SKM-1 treated with dmso at 0.1 percent for 144 hours (cell line): ENCODE data around the gene AUH.
A peak's percentile ranks its signal among the peaks of the same experiment; 100 is the strongest.

Experiments
- DNase-seq: peaks from one replicate; lab custom pipeline; 2025; ENCODE audit not compliant: unreplicated experiment; lab: John Stamatoyannopoulos, UW

AUH gene

DNA sequence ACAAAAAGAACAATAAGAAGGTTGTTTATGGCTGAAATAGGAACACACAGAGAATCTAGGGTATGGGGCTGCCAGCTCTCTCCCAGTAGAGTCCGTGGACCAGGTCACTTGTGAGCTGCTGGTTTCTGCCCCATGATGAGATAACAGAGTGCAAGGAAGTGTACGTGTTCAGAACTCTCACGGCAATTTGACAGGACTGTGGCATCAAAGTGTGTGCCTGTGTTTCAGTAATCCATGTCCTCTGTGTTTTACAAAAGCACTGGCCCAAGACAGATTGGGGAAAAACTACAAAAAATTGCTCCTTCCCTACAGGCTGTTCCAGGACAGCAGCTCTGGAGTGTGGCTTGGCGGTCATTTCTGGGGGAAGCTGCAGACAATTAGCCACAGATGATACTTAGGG, 184.6 kb downstream of the AUH start:
- DNase-seq = no peak

DNA sequence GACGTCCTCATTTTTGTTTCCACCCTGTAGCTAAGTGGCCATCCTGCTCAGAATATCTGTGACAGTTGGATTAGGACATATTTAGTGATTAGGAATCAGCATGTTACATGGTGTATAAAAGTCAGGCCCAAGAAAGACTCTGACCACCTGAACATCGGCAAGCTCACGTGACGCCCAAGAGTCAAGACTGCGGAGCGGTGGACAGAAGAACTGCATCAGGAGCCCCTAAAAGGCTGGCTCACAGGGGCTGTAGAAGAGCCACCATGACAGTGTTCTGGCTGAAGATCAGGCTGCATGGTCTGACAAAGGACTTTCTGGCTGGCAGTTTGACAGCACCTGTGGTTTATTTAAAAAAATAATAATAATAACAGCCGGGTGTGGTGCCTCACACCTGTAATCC, 185.3 kb downstream of the AUH start:
- no peak for DNase-seq

DNA sequence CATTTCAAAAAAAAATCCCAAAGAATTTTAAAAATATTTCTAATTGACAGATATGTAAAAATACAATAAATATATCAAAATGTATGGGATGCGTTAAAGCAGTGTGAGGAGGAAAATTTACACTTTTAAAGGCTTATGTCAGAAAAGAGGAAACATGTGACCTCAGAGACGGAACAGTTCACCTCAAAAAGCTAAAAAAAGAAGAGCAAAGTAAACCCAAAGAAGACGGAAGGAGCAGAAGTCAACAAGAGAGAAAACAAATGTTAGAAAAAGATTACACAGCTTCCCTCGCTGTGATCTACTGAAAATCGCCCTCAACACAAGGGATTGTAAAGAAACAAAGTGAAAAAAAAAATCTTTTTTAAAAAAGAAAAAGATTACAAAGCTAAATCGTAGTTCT, 186.9 kb downstream of the AUH start:
- DNase-seq = peak; percentile 34

DNA sequence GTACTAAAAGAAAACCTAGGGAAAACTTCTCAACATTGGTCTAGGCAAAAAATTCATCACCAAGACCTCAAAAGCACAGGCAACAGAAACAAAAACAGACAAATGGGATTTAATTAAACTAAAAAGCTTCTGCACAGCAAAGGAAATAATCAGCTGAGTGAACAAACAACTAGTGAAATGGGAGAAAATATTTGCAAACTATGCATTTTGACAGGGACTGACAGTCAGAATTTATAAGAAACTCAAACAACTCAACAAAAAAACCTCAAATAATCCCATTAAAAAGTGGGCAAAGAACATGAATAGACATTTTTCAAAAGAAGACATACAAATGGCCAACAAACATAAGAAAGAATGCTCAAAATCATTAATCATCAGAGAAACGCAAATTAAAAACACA, 189.4 kb downstream of the AUH start:
- DNase-seq = no peak

DNA sequence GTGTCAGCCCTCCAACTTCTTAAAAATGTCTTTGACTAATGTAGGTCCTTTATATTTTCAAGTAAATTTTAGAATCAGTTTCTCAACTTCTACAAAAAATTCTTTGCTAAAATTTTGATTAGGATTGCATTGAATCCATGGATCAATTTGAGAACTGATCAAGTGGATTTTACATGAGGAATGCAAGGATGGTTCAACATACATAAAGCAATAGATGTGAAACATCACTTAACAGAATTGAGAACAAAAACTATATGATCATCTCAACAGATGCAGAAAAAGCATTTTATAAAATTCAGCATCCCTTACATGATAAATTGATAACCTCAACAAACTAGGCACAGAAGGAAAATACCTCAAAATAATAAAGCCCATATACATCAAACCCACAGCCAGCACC, 190.8 kb downstream of the AUH start:
- DNase-seq = no peak

DNA sequence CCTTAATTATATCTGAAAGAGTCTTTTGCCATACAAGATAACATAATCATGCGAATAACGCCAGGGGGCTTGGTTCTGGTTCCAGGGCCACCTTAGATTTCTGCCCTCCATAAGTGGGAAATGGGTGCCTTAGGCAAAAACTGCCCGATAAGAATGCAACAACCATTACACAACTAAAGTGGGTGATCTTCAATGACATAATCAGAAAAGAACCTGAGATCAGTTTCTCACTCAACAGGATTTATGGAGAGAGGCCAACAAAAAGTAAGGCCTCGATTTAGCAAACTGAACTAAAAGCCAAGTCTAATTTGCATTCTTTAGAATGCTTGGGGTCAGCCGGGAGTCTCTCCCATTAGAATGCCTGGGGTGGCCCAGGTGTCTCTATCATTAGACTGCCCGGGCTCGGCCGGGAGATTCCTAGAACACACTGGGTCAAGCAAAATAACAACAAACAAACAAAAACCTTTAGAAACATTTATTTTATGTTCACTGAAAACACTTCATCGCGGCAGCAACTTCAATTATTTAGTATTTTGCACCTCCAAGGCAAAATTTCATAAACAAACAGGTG, 194.8 kb downstream of the AUH start:
- DNase-seq = no peak

DNA sequence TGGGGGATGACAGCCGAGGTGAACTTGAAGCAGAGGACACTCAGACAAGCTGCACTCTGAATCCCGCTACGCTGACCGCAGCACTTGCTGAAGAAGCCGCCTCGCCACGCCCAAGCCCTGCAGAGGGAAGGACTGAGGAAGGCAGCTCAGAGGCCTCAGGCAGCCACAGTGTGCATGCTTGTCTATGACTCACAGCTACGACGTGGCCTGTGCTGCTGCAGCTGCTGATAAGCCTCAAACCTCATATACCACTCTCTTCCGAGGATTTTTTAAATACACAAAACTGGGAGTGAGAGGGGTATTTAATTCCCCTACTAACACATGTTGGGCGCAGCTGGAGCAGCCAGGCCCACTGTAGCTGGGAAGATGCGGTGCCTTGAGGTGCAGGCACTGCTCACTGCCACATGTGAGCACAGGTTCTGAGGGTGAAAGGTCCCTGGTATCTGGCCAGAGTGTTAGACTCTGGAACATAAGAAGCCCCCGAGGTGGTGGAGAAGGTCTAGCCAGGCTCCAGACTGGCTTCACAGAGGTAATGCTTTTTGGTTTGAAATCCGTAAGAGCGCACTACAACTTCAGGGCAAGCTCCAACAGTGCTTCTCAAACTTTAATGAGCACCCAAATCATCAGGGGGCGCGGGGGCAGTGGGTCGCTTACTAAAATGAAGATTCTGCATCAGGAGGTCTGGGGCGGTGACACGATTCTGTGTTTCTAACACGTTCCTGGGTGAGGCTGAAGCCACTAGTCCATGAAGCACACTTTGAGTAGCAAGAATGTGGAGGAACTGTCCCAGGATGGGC, 196.8 kb downstream of the AUH start:
- DNase-seq = peak; percentile 52
